ENCODE measurements around the gene FEM1A. TPM values are rescaled to one million over a fixed set of nuclear protein-coding genes. Genes with fewer than 3 reads are reported as not detected.
A peak's percentile ranks its signal among the peaks of the same experiment; 100 is the strongest.
"Not testable (repeated sequence)": the region's sequence is repeated elsewhere in the genome, so short reads cannot be mapped to it uniquely, and the experiment has no call there.

The FEM1A gene
- polyA plus RNA-seq, 10 donors, result 2.1 to 3.5 (median 3.0) TPM

- DNase-seq, result peak; percentile 88 to 94 (median 92)
Observed at GRCh38 chr19:4768934-4769777, 22.4 kb upstream of the FEM1A start.

GRCh38 chr19:4772566-4772965, 19.0 kb upstream of the FEM1A start:
- DNase-seq, result no peak

- DNase-seq, result no peak
Observed at GRCh38 chr19:4773047-4773640, 18.4 kb upstream of the FEM1A start.

DNA sequence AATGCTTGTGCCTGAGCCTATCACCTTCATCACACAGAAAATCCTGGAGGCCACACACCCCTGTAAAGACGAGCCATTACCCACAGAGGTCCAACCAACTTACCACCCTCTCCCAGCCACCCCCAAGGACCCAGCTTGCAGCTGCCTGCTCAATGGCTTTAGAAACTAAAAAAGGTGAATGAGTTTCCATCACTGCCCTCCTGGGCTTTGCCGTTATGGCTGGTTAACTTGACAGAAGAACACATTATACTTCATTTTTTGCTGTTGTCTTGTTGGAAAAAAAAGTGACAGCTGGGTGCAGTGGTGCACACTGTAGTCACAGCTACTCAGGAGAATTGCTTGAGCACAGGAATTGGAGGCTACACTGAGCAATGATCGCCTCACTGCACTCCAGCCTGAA, 17.4 kb upstream of the FEM1A start:
- DNase-seq, result no peak

DNA sequence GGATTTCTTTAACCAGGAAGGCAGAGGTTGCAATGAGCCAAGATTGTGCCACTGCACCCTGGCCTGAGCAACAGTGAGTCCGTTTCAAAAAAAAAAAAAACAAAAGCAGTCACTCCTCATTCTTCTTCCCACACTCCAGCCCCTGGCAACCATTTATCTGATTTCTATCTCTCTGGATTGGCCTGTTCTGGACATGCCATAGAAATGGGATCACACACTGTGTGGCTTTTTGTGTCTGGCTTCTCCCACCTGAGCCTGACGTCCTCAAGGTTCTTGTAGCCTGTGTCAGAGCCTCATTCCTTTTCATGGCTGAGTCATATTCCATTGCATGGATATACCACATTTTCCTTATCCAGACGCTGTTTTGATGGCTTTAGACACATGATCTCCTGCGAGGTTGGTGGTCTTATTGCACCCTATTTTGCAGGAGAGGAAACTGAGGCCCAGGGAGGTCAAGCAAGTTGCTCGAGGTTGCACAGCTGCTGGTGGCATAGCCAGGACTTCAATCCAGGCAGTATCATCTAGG, 15.8 kb upstream of the FEM1A start:
- no peak for DNase-seq

DNA sequence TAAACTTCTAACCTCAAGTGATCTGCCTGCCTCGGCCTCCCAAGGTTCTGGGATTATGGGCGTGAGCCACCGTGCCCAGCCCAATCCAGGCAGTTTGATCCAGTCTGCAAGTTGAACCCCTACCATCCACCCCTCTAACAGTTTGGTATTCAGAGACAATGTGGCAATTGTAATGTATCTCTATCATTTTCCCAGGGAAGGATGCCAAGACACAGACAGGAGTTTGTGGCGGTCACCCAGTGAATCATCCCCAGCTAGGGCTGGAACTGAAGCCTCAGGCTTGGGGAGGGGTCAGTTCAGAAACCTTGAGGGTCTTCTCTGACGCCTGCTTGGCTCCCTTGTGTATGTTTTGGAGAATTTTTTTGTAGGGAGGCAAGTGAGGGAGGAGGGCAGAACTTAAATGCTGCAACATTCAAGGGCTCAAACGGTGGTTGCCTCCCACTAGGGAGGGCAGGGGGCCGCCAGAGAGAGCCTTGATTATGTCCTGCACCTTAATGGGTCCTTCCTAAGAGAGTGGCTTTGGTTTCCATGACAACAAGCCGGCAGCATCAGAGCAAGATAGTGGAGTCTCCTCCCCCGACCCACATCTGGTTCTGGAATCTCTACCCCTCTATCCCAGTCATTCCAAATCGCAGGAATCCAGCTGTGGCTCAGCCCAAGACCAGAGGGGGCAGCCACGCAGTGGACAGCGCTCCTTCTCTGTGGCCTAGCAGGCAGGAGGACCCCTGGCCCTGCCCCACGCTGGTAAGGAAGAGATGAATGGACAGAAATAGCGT, 14.9 kb upstream of the FEM1A start:
- no peak for DNase-seq

GRCh38 chr19:4778124-4778523, 13.4 kb upstream of the FEM1A start:
- DNase-seq, result not testable (repeated sequence)

DNA sequence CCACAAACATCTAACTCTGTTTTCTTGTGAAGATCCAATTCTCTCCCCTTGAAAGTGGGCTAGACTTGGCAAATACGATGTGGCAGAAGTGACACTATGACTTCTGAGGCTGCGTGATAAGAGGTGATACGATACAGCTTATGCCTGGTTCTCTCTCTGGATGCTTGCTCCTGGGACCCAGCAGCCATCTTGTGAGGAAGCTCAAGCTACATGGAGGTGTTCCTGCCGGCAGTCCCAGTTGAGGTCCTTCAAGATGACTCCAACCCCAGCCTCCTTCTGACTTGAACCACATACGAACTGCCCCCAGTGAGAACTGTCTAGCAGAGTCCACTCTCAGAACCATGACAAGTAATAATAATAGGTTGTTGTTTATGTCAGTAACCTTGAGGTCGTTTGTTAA, 10.7 kb upstream of the FEM1A start:
- no peak for DNase-seq

- DNase-seq, result no peak
Observed at GRCh38 chr19:4781801-4782200, 9.7 kb upstream of the FEM1A start.

- DNase-seq, result not testable (repeated sequence)
Observed at GRCh38 chr19:4786412-4787016, 5.0 kb upstream of the FEM1A start.

GRCh38 chr19:4792019-4792865, 708 bp downstream of the FEM1A start:
- peak in 1 of 3 donors; percentile 52 for DNase-seq

DNA sequence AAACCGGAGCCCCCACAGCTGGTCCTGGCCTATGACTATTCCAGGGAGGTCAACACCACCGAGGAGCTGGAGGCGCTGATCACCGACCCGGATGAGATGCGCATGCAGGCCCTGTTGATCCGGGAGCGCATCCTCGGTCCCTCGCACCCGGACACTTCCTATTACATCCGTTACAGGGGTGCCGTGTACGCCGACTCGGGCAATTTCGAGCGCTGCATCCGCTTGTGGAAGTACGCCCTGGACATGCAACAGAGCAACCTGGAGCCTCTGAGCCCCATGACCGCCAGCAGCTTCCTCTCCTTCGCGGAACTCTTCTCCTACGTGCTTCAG, 1.3 kb downstream of the FEM1A start:
- DNase-seq, result not testable (repeated sequence)

DNA sequence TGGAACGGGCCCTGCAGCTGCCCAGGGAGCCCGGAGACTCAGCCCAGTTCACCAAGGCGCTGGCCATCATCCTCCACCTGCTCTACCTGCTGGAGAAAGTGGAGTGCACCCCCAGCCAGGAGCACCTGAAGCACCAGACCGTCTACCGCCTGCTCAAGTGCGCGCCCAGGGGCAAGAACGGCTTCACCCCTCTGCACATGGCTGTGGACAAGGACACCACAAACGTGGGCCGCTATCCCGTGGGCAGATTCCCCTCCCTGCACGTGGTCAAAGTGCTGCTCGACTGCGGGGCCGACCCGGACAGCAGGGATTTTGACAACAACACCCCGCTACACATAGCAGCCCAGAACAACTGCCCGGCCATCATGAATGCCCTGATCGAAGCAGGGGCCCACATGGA, 1.7 kb downstream of the FEM1A start:
- DNase-seq, result not testable (repeated sequence)

- DNase-seq, result no peak
Observed at GRCh38 chr19:4794971-4795370, 3.4 kb downstream of the FEM1A start.

DNA sequence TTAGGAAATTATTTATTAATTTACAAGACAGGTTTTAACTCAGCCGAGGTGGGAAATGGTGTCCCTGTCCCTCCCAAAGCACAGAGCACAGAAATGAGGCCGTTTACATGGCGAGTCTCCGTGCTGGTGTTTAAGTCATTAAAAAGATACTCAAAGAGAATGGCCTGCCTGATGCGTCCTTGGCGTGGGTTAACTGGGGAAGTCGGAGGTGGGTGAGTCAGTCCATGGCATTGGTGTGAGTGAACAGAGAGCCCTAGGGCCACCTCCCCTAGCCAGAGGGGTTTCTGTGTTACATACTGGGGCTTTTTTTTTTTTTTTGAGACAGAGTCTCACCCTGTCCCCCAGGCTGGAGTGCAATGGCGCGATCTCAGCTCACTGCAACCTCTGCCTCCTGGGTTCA, 3.9 kb downstream of the FEM1A start:
- no peak for DNase-seq

- DNase-seq, result no peak
Observed at GRCh38 chr19:4800591-4801081, 9.1 kb downstream of the FEM1A start.

DNA sequence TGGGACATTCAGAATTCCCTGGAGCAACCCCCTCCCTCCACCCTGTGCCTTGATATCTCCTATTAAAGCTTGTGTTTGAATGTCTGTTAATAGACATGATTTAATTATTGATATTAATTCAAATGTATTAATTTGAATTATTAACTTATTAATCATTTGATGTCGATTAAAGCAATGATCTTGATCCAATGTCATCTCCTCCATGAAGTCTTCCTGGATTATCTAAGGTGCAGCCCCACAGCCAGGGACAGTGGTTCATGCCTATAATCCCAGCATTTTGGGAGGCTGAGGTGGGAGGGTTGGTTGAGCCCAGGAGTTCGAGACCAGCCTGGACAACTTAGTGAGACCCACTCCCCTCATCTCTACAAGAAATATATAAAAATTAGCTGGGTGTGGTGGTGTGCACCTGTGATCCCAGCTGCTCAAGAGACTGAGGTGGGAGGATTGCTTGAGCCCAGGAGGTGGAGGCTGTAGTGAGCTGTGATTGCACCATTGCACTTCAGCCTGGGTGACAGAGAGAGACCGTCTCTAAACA, 9.6 kb downstream of the FEM1A start:
- DNase-seq, result no peak

- DNase-seq, result no peak
Observed at GRCh38 chr19:4802711-4803110, 11.2 kb downstream of the FEM1A start.

- peak in 2 of 3 donors; percentile 58 to 72 for DNase-seq
Observed at GRCh38 chr19:4803736-4804695, 12.5 kb downstream of the FEM1A start.
